C4-2B (cell line): ENCODE data around the gene SSRP1.
"Not testable (repeated sequence)": the region's sequence is repeated elsewhere in the genome, so short reads cannot be mapped to it uniquely, and the experiment has no call there.

Source experiments
- H3K27ac ChIP-seq: fragments of 450-650 bp; 2 replicates; pipeline ENCODE4 v1.5.1; 2017
- CTCF ChIP-seq: fragments of 450-650 bp; conservative IDR thresholded peaks from 2 replicates; pipeline ENCODE4 v1.5.1; 2017; ENCODE audit warnings: mild to moderate bottlenecking
- ZFX ChIP-seq: fragments of 450-650 bp; IDR thresholded peaks from 2 replicates; pipeline ENCODE4 v1.6.1; 2017

SSRP1 gene

DNA sequence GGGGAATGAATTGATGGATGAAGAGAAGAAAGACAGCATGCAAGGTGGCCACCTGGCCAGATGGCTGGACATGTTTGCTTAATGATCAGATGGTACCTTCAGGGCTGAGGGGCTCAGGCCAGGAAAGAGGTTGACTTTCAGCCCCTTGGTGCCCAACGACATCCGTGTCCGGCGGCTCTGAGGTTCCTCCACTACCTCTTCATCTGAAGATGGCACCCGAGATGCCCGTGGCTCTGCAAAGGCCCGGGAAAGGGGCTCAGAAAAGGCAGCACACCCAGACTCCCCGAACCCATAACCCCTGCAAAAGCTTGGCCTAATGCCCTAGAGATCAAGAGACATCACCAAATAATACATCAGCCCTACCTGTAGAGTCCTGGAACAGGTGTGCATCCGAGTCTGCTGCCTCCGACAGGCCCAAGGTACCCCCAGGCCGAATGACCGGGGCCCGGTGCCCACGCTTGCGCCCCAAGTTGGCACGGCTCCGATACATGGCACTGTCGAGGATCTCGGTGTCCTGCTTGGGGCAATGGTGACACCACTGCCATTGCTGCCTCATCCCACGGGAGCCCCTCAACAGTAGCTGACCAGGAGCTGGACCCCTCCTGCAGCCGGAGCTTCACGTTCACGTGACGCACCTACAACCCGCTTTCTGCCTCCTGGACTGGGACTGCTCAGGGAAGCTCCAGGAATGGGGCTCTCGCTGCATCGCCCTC is 33.8 kb downstream of the SSRP1 start:
- TF ChIP-seq ZFX (no peak), CTCF (no peak)
- no peak overlapping the region for H3K27ac ChIP-seq

DNA sequence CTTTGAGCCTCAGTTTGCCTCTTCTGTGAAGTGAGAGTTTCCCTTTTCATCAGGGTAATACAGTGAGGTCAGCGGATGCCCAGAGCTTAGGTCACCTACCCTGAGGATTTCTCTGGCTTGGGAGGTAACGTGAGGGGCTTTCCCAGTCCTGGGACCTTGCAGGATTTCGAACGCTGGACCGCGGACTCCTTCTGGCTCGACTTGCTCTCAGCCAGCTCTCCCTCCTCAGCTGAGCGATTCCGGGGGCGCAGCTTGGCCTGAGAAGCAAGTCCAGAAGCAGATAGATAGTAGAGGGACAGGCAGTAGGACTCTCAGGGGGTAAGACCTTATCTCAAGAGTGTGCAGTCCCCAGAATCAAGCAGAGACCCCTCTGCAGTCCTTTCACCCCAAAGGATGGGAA is 34.9 kb downstream of the SSRP1 start:
- H3K27ac ChIP-seq, result no peak overlapping the region

DNA sequence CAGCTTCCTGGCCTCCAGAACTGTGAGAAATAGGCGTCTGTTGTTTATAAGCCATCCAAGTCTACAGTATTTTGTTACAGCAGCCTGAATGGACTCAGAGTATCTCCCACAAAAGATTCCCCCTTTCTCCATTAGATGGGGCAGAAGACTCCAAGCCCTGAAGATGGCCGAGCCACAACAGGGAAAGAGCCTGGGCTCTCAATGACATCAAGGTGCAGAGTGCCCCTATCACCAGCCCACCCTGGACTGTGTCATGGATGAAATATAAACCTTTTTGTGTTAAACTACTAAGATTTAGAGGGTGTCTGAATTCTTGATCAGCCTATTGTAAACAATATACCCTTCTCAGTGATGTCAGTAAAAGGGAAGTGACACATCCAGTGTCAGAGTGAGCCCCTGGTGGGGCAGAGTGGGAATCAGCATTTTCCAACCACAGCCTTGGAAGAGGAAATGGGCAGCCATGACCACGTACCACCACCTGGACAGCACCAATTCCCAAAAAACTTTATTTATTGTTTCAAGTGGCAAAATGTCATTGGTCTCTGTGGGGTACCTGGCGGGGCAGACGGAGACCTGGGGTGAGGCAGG is 36.4 kb downstream of the SSRP1 start:
- TF ChIP-seq CTCF (no peak), ZFX (no peak)
- no peak overlapping the region for H3K27ac ChIP-seq

More for the DNA sequence above, 34.9 kb downstream of the SSRP1 start:
- TF ChIP-seq CTCF (no peak), ZFX (no peak)

DNA sequence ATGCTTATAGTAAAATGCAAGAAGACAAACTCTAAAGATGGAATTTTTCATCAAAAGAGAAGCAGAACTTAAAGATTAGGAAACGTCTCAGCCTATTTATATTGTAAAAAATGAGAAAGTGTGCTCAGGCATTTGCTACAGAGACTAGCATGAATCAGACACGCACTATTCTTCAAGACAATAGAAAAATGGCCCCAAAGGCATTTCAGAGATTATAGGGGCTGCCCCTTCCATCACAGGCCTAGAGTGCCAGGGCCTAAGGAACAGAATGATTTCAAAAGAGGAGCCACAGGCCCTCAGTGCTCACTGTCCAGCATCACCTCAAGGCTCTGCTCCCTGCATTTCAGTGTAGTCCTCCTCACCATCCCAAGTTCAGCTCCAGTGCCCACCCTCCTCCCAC is 38.5 kb downstream of the SSRP1 start:
- TF ChIP-seq ZFX, result no peak
- no peak for TF ChIP-seq CTCF
- no peak overlapping the region for H3K27ac ChIP-seq

DNA sequence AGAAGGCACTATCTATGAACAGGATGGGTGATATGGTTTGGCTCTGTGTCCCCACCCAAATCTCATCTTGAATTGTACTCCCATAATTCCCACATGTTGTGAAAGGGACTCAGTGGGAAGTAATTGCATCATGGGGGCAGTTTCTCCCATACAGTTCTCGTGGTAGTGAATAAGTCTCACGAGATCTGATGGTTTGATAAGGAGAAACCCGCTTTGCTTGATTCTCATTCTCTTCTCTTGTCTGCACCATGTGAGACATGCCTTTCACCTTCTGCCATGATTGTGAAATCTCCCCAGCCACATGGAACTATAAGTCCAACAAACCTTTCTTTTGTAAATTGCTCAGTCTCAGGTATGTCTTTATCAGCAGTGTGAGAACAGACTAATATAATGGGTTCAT is 39.5 kb downstream of the SSRP1 start:
- not testable (repeated sequence) for H3K27ac ChIP-seq

DNA sequence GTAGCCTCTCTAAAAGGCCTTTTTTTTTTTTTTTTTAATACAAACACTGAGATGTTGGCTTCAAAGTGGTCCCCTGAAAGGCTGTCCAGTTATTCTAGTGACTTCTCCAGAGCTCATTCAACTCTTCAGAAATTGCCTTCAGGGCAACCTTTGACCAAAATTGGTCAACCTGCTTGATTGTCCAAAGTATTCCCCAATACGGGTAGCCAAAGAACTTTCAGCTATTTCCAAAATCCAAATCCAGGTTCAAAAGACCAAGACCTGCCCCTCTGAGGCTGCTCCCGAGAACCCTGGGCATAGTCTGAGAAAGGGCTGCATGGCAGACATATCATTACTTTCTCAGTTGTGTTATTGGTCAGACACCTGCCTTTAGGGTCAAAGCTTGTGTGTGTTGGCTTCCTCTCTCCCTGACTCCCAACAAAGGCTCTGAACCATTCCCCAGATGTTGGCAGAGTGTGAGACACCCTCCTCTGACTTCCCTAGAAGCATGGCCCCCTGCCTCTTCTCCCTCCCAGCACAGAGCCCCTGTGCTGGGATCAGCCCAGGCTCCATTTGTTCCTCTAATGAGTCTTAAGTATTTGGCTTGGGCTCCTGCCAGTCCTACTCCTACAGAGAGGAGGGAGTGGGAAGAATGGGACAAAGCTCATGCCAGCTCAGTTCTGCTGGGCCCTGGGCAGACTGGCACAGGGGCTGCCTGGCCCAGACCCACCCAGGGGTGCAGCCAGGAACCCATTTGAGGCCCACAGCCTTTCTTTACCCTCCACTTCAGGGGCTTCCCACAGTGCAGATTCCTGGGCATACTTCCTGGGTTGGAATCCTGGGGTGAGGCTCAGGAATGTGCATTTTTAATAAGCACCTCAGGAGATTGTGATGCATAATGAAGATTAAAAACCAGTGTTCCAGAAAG is 41.2 kb downstream of the SSRP1 start:
- TF ChIP-seq CTCF (no peak), ZFX (no peak)
- peak overlapping the region; percentile 36 for H3K27ac ChIP-seq

DNA sequence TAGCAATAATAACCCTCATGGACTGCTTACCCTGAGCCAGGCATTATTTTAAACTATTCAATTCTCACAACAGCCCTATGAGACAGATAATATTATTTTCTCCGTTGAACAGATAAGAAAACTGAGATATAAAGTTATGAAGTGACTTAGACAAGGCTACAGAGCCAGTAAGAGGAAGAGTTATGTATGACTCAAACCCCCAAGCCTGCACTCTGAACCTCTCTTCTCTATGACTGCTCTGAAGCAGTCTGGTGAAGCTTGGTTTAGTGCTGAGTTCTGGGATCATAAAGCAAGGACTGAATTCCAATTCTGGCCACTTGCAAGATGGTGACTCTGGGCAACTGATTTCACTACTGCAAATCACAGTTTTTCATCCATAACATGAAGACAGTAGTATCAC is 45.4 kb downstream of the SSRP1 start:
- no peak for TF ChIP-seq ZFX
- no peak for TF ChIP-seq CTCF
- no peak overlapping the region for H3K27ac ChIP-seq
